Activated CD4-positive, alpha-beta memory T cell treated with anti-CD3 and anti-CD28 coated beads, Interleukin-2, amount 10 ng/mL, durations not matched to agents 7 days and 5 days (primary cell): ENCODE measurements around the gene ZDHHC3. TPM values are rescaled to one million over a fixed set of nuclear protein-coding genes. Genes with fewer than 3 reads are reported as not detected.
A peak's percentile ranks its signal among the peaks of the same experiment; 100 is the strongest.

ENCODE experiments used
- CTCF ChIA-PET: fragments of 350-600 bp; sonication (Branson Sonifier 250); formaldehyde crosslinking; loops from one replicate; lab custom pipeline; 2021; ENCODE audit warnings: antibody characterized with exemption, inconsistent platforms; lab: Charles Lee
- POLR2A ChIA-PET: fragments of 350-600 bp; sonication (Branson Sonifier 250); formaldehyde crosslinking; loops from one replicate; lab custom pipeline; 2021; ENCODE audit warnings: antibody characterized with exemption; lab: Charles Lee
- DNase-seq: peaks from one replicate; pipeline ENCODE4 v3.0.0-alpha.2; 2020
- H3K27ac Mint-ChIP-seq: one replicate; pipeline ENCODE4 v1.8.0; 2021; ENCODE audit warnings: mild to moderate bottlenecking, mixed read lengths
- H3K27me3 Mint-ChIP-seq: one replicate; pipeline ENCODE4 v1.8.0; 2021; ENCODE audit warnings: mixed read lengths
- H3K36me3 Mint-ChIP-seq: one replicate; pipeline ENCODE4 v1.8.0; 2021; ENCODE audit warnings: low read depth, mixed read lengths
- H3K4me1 Mint-ChIP-seq: one replicate; pipeline ENCODE4 v1.8.0; 2021; ENCODE audit warnings: mixed read lengths
- H3K4me3 Mint-ChIP-seq: one replicate; pipeline ENCODE4 v1.8.0; 2021; ENCODE audit warnings: mild to moderate bottlenecking, mixed read lengths
- H3K9me3 Mint-ChIP-seq: one replicate; pipeline ENCODE4 v1.8.0; 2021; ENCODE audit warnings: mixed read lengths
- total RNA-seq, 2 experiments: library from RNA; stranded (reverse); gene quantifications; one replicate each; pipeline ENCODE4 v1.2.3, GENCODE V29; 2021

ZDHHC3 gene
- 10 to 100 TPM; 46.6 to 51.6 TPM for total RNA-seq

- H3K4me3 Mint-ChIP-seq = peak within 1 kb of the TSS; percentile 88
- no peaks in the 10 kb centered on the region for H3K27me3 Mint-ChIP-seq
- peak; percentile 89 for DNase-seq
- ChIA-PET POLR2A (interaction anchor here (0.6 to 3.3 kb wide), 19 partner anchors 8 to 718 kb away, joined by 3 to 20 read pairs (median 4); partner anchors contain the start of genes KIAA1143, KIF15 and TCAIM), CTCF (interaction anchor here (0.7 to 4.2 kb wide), 7 partner anchors 9 to 30 kb away, joined by 3 to 14 read pairs (median 3); no protein-coding TSS in a partner anchor)
- H3K36me3 Mint-ChIP-seq = peaks cover 36% of the 10 kb centered on the region
- peak within 1 kb of the TSS; percentile 83 for H3K27ac Mint-ChIP-seq
- no peaks in the 10 kb centered on the region for H3K9me3 Mint-ChIP-seq
- H3K4me1 Mint-ChIP-seq = peaks cover 59% of the 10 kb centered on the region
Observed at GRCh38 chr3:44976002-44976815, at the start of gene ZDHHC3, which contains the start of gene EXOSC7. ZDHHC3 (minus strand) TSS chr3:44976174; CDS start chr3:44959436, 16,738 bp downstream. EXOSC7 (plus strand) TSS chr3:44976244; CDS start chr3:44976278, 34 bp downstream.

- H3K9me3 Mint-ChIP-seq = no peaks in the 10 kb centered on the region
- CTCF ChIA-PET = no interaction called here
- no peak overlapping the region for H3K4me3 Mint-ChIP-seq
- H3K27me3 Mint-ChIP-seq = peaks cover 17% of the 10 kb centered on the region
- peaks cover 12% of the 10 kb centered on the region for H3K4me1 Mint-ChIP-seq
- DNase-seq = no peak
- no peaks in the 10 kb centered on the region for H3K36me3 Mint-ChIP-seq
- POLR2A ChIA-PET = no interaction called here
- no peak overlapping the region for H3K27ac Mint-ChIP-seq
Observed at GRCh38 chr3:45024542-45025255, 48.7 kb upstream of the ZDHHC3 start.

- H3K9me3 Mint-ChIP-seq = no peaks in the 10 kb centered on the region
- no peak overlapping the region for H3K27ac Mint-ChIP-seq
- ChIA-PET CTCF (no interaction called here), POLR2A (no interaction called here)
- peaks cover 17% of the 10 kb centered on the region for H3K27me3 Mint-ChIP-seq
- H3K36me3 Mint-ChIP-seq = no peaks in the 10 kb centered on the region
- H3K4me3 Mint-ChIP-seq = no peak overlapping the region
- peaks cover 15% of the 10 kb centered on the region for H3K4me1 Mint-ChIP-seq
- DNase-seq = no peak
Observed at GRCh38 chr3:45023675-45024074, 47.7 kb upstream of the ZDHHC3 start.

GRCh38 chr3:45021524-45022297, 45.7 kb upstream of the ZDHHC3 start:
- ChIA-PET CTCF (interaction anchor here (1.4 kb wide), 1 partner anchor 10 kb away, joined by 6 read pairs; no protein-coding TSS in a partner anchor), POLR2A (interaction anchor here (1.5 kb wide), 1 partner anchor 10 kb away, joined by 11 read pairs; no protein-coding TSS in a partner anchor)
- Mint-ChIP-seq H3K27ac (no peak overlapping the region), H3K27me3 (peaks cover 8% of the 10 kb centered on the region), H3K9me3 (no peaks in the 10 kb centered on the region), H3K4me1 (peaks cover 17% of the 10 kb centered on the region), H3K4me3 (no peak overlapping the region), H3K36me3 (no peaks in the 10 kb centered on the region)
- DNase-seq = no peak

- H3K27me3 Mint-ChIP-seq = peaks cover 4% of the 10 kb centered on the region
- no peak for DNase-seq
- H3K9me3 Mint-ChIP-seq = no peaks in the 10 kb centered on the region
- no peak overlapping the region for H3K4me3 Mint-ChIP-seq
- ChIA-PET CTCF (interaction anchor here (0.9 to 1.4 kb wide), 3 partner anchors 9 to 15 kb away, joined by 3 to 6 read pairs (median 5); no protein-coding TSS in a partner anchor), POLR2A (interaction anchor here (0.6 to 1.5 kb wide), 2 partner anchors 9 to 15 kb away, joined by 3 to 11 read pairs; no protein-coding TSS in a partner anchor)
- peaks cover 17% of the 10 kb centered on the region for H3K4me1 Mint-ChIP-seq
- H3K27ac Mint-ChIP-seq = peak overlapping the region; percentile 17
- H3K36me3 Mint-ChIP-seq = peaks cover 4% of the 10 kb centered on the region
Observed at GRCh38 chr3:45020534-45020933, 44.6 kb upstream of the ZDHHC3 start.

GRCh38 chr3:45017821-45018220, 41.8 kb upstream of the ZDHHC3 start:
- Mint-ChIP-seq H3K27ac (no peak overlapping the region), H3K36me3 (peaks cover 12% of the 10 kb centered on the region), H3K4me1 (peaks cover 19% of the 10 kb centered on the region), H3K27me3 (no peaks in the 10 kb centered on the region), H3K9me3 (no peaks in the 10 kb centered on the region), H3K4me3 (no peak overlapping the region)
- no peak for DNase-seq
- ChIA-PET POLR2A (no interaction called here), CTCF (interaction anchor here (1.2 kb wide), 1 partner anchor 24 kb away, joined by 3 read pairs; no protein-coding TSS in a partner anchor)

GRCh38 chr3:45016916-45017315, 40.9 kb upstream of the ZDHHC3 start:
- Mint-ChIP-seq H3K4me1 (peaks cover 28% of the 10 kb centered on the region), H3K27me3 (no peaks in the 10 kb centered on the region), H3K4me3 (no peak overlapping the region), H3K9me3 (no peaks in the 10 kb centered on the region), H3K27ac (no peak overlapping the region), H3K36me3 (peaks cover 21% of the 10 kb centered on the region)
- ChIA-PET POLR2A (no interaction called here), CTCF (interaction anchor here (1.2 kb wide), 1 partner anchor 25 kb away, joined by 3 read pairs; no protein-coding TSS in a partner anchor)
- DNase-seq = no peak

- Mint-ChIP-seq H3K4me1 (peaks cover 34% of the 10 kb centered on the region), H3K4me3 (no peak overlapping the region), H3K27ac (no peak overlapping the region), H3K36me3 (peaks cover 44% of the 10 kb centered on the region), H3K9me3 (no peaks in the 10 kb centered on the region), H3K27me3 (no peaks in the 10 kb centered on the region)
- DNase-seq = no peak
- CTCF ChIA-PET = interaction anchor here (1.0 to 2.6 kb wide), 6 partner anchors 8 to 210 kb away, joined by 3 to 13 read pairs (median 5); no protein-coding TSS in a partner anchor
- POLR2A ChIA-PET = interaction anchor here (1.2 to 1.6 kb wide), 4 partner anchors 8 to 29 kb away, joined by 3 to 11 read pairs (median 4); no protein-coding TSS in a partner anchor
Observed at GRCh38 chr3:45012577-45012976, 36.6 kb upstream of the ZDHHC3 start.

GRCh38 chr3:45011756-45012508, 36.0 kb upstream of the ZDHHC3 start:
- H3K27ac Mint-ChIP-seq = peak overlapping the region; percentile 84
- ChIA-PET POLR2A (interaction anchor here (0.7 to 1.6 kb wide), 7 partner anchors 8 to 36 kb away, joined by 3 to 11 read pairs (median 4); partner anchors contain the start of genes EXOSC7 and ZDHHC3), CTCF (interaction anchor here (1.0 to 2.6 kb wide), 7 partner anchors 9 to 211 kb away, joined by 3 to 13 read pairs (median 4); no protein-coding TSS in a partner anchor)
- H3K27me3 Mint-ChIP-seq = no peaks in the 10 kb centered on the region
- H3K4me3 Mint-ChIP-seq = no peak overlapping the region
- DNase-seq = no peak
- no peaks in the 10 kb centered on the region for H3K9me3 Mint-ChIP-seq
- peaks cover 49% of the 10 kb centered on the region for H3K36me3 Mint-ChIP-seq
- H3K4me1 Mint-ChIP-seq = peaks cover 39% of the 10 kb centered on the region

- Mint-ChIP-seq H3K27me3 (no peaks in the 10 kb centered on the region), H3K27ac (peak overlapping the region; percentile 2), H3K9me3 (no peaks in the 10 kb centered on the region), H3K36me3 (peaks cover 46% of the 10 kb centered on the region), H3K4me3 (no peak overlapping the region), H3K4me1 (peaks cover 44% of the 10 kb centered on the region)
- no peak for DNase-seq
- POLR2A ChIA-PET = interaction anchor here (0.9 to 1.6 kb wide), 3 partner anchors 10 to 34 kb away, joined by 3 to 11 read pairs (median 4); partner anchors contain the start of genes EXOSC7 and ZDHHC3
- CTCF ChIA-PET = interaction anchor here (1.4 to 2.6 kb wide), 3 partner anchors 22 to 30 kb away, joined by 4 to 13 read pairs (median 9); no protein-coding TSS in a partner anchor
Observed at GRCh38 chr3:45010811-45011333, 34.9 kb upstream of the ZDHHC3 start.

- Mint-ChIP-seq H3K4me1 (peaks cover 54% of the 10 kb centered on the region), H3K27ac (peak overlapping the region; percentile 4), H3K9me3 (peaks cover 4% of the 10 kb centered on the region), H3K4me3 (no peak overlapping the region), H3K27me3 (no peaks in the 10 kb centered on the region), H3K36me3 (peaks cover 55% of the 10 kb centered on the region)
- POLR2A ChIA-PET = interaction anchor here (1.4 kb wide), 1 partner anchor 33 kb away, joined by 4 read pairs; the partner anchor contains the start of genes EXOSC7 and ZDHHC3
- no peak for DNase-seq
- CTCF ChIA-PET = no interaction called here
Observed at GRCh38 chr3:45009868-45010267, 33.9 kb upstream of the ZDHHC3 start.
